GM21825 (cell line): Measurements from ENCODE around the gene NANOS1.

Experiments
- ATAC-seq: cut with Tn5 transposase; IDR thresholded peaks from one replicate; pipeline ENCODE4 v1.9.1; 2021; ENCODE audit warnings: mild to moderate bottlenecking, moderate library complexity; ENCODE audit not compliant: unreplicated experiment

The NANOS1 gene, protein sequence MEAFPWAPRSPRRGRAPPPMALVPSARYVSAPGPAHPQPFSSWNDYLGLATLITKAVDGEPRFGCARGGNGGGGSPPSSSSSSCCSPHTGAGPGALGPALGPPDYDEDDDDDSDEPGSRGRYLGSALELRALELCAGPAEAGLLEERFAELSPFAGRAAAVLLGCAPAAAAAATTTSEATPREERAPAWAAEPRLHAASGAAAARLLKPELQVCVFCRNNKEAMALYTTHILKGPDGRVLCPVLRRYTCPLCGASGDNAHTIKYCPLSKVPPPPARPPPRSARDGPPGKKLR

DNA sequence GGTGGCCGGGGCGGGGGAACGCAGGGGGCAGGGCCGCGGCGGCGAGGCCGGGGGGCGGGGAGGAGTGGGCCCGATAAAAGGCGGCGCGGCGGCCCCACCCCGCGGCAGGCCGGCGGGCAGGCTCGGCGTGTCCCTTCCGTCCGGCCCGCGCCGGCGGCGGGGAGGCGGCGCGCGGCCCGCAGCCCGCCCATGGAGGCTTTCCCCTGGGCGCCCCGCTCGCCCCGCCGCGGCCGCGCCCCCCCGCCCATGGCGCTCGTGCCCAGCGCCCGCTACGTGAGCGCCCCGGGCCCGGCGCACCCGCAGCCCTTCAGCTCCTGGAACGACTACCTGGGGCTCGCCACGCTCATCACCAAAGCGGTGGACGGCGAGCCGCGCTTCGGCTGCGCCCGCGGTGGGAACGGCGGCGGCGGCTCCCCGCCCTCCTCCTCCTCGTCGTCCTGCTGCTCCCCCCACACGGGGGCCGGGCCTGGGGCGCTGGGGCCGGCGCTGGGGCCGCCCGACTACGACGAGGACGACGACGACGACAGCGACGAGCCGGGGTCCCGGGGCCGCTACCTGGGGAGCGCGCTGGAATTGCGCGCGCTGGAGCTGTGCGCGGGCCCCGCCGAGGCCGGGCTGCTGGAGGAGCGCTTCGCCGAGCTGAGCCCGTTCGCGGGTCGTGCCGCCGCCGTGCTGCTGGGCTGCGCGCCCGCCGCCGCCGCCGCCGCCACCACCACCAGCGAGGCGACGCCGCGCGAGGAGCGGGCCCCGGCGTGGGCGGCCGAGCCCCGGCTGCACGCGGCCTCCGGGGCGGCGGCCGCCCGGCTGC lies at the start of gene NANOS1:
Gene NANOS1, plus strand, starts transcription at position 102 of the 808 bp plus-strand sequence. Its CDS starts 88 bp downstream, at position 190.
- peak; percentile 25 for ATAC-seq

DNA sequence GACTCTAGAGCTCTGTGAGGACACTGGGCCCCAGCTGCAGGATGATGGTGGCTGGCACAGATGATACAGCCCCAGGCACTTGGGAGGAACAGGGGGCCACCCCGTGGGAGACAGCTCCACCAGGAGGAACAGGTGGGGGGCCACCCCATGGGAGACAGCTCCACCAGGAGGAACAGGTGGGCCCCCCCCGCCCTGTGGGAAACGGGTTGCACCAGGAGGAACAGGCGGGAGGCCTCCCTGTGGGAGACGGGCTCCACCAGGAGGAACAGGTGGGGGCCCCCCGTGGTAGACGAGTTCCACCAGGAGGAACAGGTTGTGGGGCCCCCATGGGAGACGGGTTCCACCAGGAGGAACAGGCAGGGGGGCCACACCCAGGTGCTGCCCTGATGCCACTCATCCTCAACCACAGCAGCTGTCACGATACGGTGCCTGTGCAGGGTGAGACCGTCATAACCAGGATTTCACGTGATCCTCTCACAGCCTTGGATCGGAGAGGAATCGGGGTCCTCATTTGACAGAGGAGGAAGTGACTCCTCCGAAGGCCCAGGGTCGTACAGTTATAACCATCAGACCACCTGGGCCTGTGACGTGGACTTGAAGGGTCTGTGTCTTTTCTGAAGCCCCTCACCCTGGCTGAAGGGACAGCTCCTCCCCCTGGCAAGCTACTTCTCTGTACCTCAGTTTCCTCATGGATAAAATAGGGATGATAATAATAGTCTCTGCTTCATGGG lies 49.2 kb upstream of the NANOS1 start:
- ATAC-seq: no peak

DNA sequence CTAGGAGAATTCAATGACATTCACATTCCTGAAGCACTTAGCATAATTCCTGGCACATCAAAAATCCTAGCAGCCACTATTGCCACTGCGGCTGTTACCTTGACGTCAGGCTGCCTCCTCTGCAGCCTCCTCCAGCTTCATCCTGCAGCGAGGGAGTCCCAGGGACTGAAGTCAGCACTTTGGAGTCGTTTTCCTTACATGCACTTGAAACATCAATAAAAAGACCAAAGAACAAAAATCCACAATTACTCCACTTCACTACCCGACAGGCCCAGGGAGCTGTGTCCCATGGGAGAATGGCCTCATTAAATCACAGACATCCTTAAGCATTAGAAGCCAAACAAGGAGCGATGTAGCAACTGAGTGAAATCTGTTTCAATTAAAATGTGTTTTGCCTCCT lies 48.6 kb upstream of the NANOS1 start:
- ATAC-seq: no peak

DNA sequence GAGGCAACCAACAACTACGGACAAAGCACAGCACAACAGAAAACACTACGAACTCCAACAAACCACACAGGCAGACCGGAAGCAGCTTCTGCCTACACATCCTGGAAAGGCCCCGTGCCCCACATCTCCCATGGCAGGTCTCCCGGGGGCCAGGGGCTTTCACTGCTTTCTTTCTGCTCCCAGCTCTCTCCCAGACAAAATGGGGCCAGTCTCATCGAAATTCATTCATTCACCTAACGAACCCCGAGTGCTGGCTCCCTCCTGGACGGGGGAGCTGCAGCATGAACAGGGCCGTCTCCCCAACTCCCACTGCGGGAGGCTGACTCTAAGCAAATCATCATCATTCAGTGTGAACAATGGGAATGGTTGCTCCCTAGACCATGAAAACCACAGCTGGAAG lies 47.6 kb upstream of the NANOS1 start:
- ATAC-seq: no peak

DNA sequence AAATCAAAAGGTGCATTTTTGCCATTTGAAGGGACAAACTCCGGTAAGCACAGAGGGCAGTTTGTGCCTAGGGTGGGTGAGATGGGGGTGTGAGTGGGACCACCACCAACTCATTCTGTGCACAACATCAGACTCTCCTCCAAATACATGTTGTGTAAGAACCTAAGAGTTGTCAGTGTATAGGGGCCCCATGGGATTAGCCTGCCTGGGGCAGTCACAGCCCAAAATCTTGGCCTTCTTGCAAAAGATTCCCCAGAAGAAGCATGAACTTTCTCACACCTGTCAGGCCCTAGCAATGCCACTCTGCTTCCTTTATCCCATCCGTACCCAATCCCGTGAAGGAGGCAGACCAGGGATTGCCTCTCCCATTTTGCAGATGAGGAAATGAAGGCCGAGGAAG lies 47.1 kb upstream of the NANOS1 start:
- ATAC-seq: no peak

DNA sequence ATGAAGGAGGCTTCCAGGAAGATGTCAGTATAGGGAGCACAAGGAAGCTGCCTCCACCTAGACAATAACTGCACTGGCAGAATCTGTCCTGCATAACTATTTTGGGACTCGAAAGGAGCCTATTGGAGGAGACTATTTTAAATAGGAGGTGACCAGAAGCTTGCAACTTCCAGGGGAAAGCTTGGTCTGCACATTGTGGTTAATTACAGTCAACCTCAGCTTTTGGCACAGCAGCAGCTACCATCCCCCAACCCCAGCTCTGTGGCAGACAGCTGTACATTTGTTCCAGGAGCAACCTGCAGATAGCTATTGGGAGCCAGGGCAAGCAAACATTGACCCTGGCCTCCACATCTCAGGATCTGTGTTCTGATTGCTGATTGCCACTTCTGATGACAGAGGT lies 46.3 kb upstream of the NANOS1 start:
- ATAC-seq: no peak

DNA sequence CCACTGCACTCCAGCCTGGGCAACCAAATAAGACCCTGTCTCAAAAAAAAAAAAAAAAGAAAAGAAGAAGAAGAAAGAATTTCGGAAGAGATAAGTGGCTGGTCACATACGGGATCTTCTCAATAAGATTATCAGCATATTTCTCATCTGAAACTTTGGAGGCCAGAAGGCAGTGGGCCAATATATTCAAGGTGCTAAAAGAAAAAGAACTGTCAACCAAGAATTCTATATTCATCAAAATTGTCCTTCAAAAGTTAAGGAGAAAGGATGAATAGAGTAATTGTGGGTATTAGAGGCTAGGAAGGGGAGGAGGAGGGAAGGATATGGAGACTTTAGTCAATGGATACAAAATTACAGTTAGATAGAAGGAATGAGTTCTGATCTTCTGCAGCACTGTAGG lies 43.9 kb upstream of the NANOS1 start:
- ATAC-seq: no peak

DNA sequence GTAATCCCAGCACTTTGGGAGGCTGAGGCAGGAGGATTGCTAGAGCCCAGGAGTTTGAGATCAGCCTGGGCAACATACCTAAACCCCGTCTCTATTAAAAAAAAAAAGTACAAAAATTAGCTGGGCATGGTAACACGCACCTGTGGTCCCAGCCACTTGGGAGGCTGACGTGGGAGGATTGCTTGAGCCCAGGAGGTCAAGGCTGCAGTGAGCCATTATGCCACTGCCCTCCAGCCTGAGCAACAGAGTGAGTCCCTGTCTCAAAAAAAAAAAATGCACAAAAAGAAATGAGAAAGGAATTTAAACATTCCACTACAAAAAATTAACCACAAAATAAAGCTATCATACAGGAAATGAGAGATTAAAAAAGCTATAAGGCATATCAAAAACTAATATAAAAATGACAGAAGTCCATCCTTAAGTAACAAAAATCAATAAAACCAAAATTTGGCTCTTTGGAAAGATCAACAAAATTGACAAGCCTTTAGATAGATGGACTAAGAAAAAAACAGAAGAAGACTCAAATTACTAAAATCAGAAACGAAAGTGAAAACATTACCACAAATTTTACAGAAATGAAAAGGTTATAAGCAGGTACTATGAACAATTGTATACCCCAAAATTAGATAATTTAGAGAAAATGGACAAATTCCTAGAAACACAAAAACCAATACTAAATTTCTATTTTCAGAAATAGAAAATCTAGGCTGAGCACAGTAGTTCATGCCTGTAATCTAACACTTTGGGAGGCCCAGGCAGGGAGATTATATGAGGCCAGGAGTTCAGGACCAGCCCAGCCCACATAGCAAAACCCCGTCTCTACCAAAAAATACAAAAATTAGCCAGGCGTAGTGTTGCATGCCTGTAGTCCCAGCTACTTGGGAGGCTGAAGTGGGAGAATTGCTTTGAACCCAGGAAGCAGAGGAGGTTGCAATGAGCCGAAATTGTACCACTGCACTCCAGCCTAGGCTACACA lies 42.4 kb upstream of the NANOS1 start:
- ATAC-seq: peak; percentile 55

DNA sequence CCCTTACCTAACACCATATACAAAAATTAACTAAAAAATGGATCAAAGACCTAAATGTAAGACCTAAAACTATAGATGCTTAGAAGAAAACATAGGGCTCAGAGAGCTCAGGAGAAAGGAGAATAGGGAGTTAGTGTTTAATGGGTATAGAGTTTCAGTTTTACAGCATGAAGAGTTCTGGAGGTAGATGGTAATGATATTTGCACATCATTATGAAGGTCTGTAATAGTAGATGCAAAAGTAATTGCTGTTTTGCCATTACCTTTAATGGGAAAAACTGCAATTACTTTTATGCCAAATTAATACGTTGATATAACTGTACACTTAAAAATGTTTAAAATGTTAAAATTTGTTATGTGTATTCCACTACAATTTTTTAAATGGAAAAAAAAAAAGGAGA lies 39.2 kb upstream of the NANOS1 start:
- no peak for ATAC-seq

DNA sequence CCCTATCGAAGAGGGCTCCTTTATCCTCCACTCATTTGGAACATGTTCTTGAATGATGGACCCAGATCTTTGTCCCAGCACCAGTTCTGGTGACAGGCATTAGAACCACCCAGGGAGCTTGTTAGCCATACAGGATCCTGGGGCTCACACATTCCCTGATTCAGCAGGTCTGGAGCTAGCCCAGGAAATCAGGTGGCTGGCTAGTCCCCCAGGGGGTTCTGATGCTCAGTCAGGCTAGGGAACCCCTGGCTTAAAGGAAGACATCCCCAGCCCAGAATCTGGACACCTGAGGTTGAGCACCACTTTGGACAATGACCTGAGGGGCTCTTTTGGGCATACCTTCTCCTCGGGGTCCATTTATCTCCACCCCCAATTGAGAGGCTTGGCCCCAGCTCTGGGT lies 37.0 kb upstream of the NANOS1 start:
- no peak for ATAC-seq

DNA sequence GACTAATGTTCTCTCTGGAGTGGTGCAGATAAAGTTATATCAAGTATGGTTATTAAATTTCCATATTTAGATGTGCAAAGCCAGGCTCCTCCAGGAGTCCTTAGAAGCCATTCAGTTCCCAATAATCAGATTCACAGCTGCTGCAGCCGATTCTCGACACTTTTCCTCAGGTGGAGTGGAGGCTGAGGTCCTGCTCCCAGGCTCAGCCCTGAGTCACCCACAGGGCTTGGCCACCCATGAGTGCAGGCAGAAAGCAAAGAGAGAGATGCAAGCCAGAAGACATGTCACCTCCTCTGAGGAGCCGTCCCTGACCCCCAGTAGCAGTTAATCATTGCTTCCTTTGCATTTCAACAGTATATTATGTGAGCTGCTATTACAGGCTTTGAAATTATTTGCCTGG lies 36.3 kb upstream of the NANOS1 start:
- ATAC-seq: no peak

DNA sequence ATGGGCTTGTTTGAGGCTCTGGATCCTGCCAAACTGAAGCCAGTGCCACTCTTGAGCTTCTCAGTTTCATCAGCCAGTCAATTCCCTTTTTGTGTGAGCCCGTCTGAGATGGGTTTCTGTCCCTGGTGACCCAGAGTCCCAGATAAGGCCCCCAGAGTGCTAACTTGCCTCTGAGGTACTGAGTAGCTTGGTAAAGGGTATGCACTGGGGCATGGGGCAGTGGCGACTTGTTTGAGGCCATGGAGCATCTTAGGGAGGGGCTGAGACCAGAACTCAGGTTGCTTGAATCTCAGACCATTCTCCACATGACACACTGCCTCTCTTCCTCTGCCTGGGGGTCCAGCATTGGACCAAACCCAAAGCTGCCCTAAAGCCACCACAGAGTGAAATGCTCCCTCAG lies 35.2 kb upstream of the NANOS1 start:
- ATAC-seq: no peak

DNA sequence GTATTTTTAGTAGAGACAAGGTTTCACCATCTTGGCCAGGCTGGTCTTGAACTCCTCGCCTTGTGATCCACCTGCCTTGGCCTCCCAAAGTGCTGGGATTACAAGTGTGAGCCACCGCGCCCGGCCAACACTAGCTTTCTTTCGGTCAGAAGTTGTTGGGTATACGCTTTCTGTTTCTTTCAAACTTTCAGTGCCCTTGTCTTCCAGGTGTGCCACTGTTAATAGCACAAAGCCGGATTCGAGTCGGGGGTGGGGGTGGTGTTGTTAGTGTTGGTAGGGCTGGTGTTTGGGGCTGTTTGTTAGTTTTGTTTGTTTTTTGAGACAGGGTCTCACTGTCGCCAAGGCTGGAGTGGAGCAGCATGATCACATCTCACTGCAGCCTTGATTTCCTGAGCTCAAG lies 33.8 kb upstream of the NANOS1 start:
- ATAC-seq: no peak

DNA sequence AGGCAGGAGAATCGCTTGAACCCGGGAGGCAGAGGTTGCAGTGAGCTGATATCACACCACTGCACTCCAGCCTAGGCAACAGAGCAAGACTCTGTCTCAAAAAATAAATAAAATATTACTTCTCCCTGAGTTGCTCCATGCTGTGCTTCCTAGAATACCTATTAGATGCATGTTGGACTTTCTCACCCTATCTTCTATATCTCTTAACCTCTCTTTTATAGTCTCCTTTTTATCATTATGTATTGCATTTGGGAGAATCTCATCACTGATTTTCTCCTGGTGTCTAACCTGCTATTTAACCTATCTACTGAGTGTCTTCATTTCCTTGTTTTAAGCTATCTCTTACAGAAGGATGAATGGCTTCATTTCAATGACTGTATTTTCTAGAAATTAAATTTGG lies 32.1 kb upstream of the NANOS1 start:
- ATAC-seq: no peak

DNA sequence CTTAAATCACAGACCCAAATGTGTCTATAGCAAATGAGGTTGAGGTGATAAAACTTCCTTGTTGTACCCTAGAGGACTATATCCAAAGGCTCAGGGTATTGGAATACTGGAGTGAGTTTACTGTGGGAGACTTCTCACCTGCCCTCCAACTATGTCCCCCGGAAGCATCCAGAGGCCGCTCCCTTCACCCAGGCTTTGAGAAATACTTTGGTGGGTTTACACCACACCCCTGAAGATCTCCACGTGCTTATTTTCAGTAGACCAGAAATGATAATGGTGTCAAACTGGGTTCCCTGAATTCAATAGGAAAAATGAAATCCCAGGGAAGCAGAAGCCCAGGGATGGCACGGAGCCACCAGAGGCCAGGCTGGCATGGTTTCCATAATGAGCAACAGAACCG lies 31.3 kb upstream of the NANOS1 start:
- no peak for ATAC-seq

DNA sequence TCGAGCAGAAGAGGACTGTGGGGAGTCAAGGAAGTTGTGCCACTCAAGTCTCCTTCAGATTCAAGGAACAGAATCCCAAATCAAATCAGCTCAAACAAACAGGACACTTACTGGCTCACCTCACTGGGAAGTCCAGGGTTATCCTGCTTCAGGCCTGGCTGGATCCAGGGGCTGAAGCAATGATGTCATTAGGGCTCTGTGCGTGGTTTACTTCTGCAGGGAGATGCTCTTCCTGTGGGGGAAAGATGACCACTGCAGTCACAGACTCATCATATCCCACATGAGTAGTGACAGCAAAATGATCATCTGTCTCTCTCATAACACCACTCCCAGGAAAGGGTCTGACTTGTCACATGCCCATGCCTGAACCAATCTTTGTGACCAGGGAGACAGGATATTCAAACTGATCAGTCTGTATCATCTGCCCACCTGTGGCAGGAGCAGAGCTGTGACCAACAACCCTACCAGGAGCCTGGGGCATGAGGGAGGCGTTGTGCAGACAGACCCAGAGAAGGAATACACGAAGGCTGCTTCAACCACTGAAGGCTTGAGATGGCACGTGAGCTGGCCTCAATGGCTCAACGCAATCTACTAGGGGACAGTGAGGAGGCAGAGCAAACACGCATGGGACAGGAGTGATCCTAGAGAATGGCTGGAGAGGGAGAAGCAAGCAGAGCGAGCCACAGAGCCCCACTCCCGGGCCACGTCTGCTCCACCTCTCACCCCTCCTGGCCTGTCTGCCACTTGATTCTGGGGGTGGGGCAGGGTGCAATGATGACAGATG lies 27.6 kb upstream of the NANOS1 start:
- no peak for ATAC-seq

DNA sequence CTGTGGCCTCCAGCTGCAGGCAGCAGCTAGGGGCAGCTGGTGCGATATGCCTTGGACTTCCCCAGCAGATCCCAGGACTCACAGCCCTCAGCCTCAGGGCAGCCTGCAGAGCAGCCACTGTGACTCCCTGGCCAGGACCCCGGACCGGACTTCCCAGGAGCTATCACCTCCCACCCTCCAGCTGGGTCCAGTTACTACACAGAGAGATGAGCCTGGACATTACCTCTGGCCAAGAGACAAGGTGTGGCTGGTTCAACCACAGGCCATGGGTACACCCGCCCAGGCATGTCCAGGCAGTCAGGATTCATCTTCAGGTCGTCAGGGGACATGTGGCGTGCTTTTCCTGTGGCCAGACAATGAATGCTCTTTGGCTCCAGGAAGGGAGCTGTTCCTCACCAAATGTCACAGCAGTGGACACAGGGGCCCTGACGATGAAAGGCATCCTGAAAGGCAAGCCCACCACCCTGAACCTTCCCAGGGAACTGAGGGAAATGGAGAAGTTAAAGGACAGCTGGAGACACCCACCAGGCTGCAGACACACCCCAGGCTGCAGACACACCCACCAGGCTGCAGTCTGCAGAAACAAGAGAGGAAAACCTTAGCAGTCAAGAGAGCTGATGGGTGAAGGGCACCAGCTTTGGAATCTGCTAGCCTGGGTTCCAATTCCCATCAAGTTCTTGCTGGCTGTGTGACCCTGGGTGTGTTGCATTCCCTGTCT lies 25.8 kb upstream of the NANOS1 start:
- no peak for ATAC-seq

DNA sequence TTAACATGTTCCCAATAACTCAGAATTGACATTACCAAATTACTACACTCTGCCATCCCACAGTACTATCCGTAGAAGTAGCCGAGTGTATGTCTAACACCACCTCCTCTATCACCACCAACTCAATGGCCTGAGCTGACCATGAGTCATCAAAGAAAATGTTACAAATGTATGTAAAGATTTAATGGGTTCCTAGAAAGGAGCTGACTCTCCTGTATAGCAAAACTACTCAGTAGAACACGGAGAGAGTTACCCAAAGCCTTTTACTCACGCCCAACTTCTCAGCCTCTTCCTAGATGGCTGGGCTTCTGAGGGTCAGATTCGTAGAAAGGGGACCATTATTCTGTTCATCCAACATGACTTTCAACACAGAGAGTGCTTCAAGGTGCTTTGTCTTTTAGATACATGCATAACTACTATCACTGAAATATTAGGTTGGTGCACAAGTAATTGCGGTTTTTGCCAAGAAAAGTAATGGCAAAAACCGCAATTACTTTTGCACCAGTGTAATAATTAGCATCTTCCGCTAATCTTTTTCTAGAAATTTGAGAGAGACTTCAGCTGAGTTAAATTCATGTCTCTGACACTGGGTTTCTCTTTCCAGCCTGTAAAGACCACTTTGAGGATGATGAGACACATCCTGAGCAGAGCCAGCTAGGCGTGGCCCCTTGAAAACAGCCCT lies 24.0 kb upstream of the NANOS1 start:
- no peak for ATAC-seq
